GM12878 (cell line): ENCODE results near the gene PIWIL1. TPM values are rescaled to one million over a fixed set of nuclear protein-coding genes. Genes with fewer than 3 reads are reported as not detected.

ENCODE experiments used
- ATAC-seq: fragments of 200-7000 bp; cut with Tn5 transposase; 3 replicates; pipeline ENCODE4 v1.9.1; 2020; ENCODE audit warnings: mild to moderate bottlenecking, moderate library complexity
- BruUV-seq: library from RNA; stranded (reverse); fragments of 400-500 nt; replicated peaks from 2 replicates; lab custom pipeline; 2021; lab: Mats Ljungman, UMichigan
- CTCF ChIA-PET: fragments of 300-600 bp; sonication (Branson Sonifier 250); formaldehyde crosslinking; extraction: SDS; loops from one replicate; lab custom pipeline; 2021; ENCODE audit warnings: inconsistent platforms; lab: Yijun Ruan, JAX
- POLR2A ChIA-PET: fragments of 350-600 bp; formaldehyde crosslinking; extraction: SDS; loops from one replicate; lab custom pipeline; 2021; ENCODE audit warnings: inconsistent platforms; lab: Charles Lee
- RAD21 ChIA-PET: fragments of 300-600 bp; sonication (Branson Sonifier 250); formaldehyde crosslinking; loops from one replicate; lab custom pipeline; 2023; ENCODE audit warnings: antibody characterized with exemption; ENCODE audit not compliant: unreplicated experiment; lab: Charles Lee
- SMC1A ChIA-PET: fragments of 300-600 bp; sonication (Branson Sonifier 250); formaldehyde crosslinking; loops from one replicate; lab custom pipeline; 2023; ENCODE audit not compliant: unreplicated experiment, uncharacterized antibody; lab: Charles Lee
- DNase-seq: peaks from one replicate; pipeline ENCODE4 v3.0.0-alpha.2; 2011; ENCODE audit warnings: low read depth, low spot score
- FAIRE-seq: peaks from 3 replicates; lab custom pipeline; 2011; peaks lifted over from hg19 to GRCh38; lab: Jason Lieb, UNC
- H2AFZ ChIP-seq: 2 replicates; pipeline ENCODE4 v1.6.0; 2011; ENCODE audit warnings: low read depth, low read length, control low read depth; ENCODE audit not compliant: control insufficient read depth
- H3K27ac ChIP-seq: 2 replicates; pipeline ENCODE4 v1.5.1; 2011; ENCODE audit warnings: control low read depth; ENCODE audit not compliant: control insufficient read depth, insufficient read depth
- H3K27me3 ChIP-seq, 2 experiments: replicated peaks in 1 of 2; 2 replicates each; pipeline versions ENCODE4 v1.6.0 to v1.6.1; 2011; ENCODE audit warnings: low read length in 1 of 2; ENCODE audit not compliant: control insufficient read depth in 2 of 2, insufficient read depth in 2 of 2
- H3K36me3 ChIP-seq, 2 experiments: 2 replicates each; pipeline ENCODE4 v1.5.1; 2011; ENCODE audit warnings: low read length in 1 of 2; ENCODE audit not compliant: control insufficient read depth in 2 of 2, insufficient read depth in 2 of 2
- H3K4me1 ChIP-seq: 2 replicates; pipeline ENCODE4 v1.6.1; 2011; ENCODE audit warnings: mild to moderate bottlenecking, low read length, moderate library complexity, mixed read lengths; ENCODE audit not compliant: control insufficient read depth, insufficient read depth
- H3K4me2 ChIP-seq: 2 replicates; pipeline ENCODE4 v1.6.0; 2011; ENCODE audit warnings: control low read depth; ENCODE audit not compliant: control insufficient read depth, insufficient read depth
- H3K4me3 ChIP-seq: fragments of 200-600 bp; sonication (generic); 2 replicates; pipeline ENCODE4 v1.5.1; 2016
- H3K79me2 ChIP-seq: 2 replicates; pipeline ENCODE4 v1.6.0; 2011; ENCODE audit warnings: low read length; ENCODE audit not compliant: control insufficient read depth, insufficient read depth
- H3K9ac ChIP-seq: 2 replicates; pipeline ENCODE4 v1.8.0; 2011; ENCODE audit warnings: low read length, control low read depth, mixed read lengths; ENCODE audit not compliant: control insufficient read depth, insufficient read depth
- H3K9me3 ChIP-seq: replicated peaks from 3 replicates; pipeline ENCODE4 v1.5.1; 2011; ENCODE audit warnings: mild to moderate bottlenecking, low read length; ENCODE audit not compliant: control insufficient read depth, insufficient read depth
- H4K20me1 ChIP-seq: 2 replicates; pipeline ENCODE4 v1.6.0; 2011; ENCODE audit not compliant: control insufficient read depth, insufficient read depth
- CTCF ChIP-seq, 3 experiments: IDR thresholded peaks in 2 of 3; conservative IDR thresholded peaks in 1 of 3; 2 replicates each; pipeline ENCODE4 v1.5.1; 2011; ENCODE audit warnings: low read depth in 3 of 3, low read length in 3 of 3, mild to moderate bottlenecking in 3 of 3, control low read depth in 2 of 3, moderate library complexity in 2 of 3, inconsistent platforms in 1 of 3, mixed read lengths in 1 of 3; ENCODE audit not compliant: control insufficient read depth in 2 of 3, insufficient read depth in 1 of 3; ENCODE audit errors: extremely low read depth in 1 of 3
- EED ChIP-seq: sonication (generic); IDR thresholded peaks from 2 replicates; pipeline ENCODE4 v1.6.1; 2016; ENCODE audit warnings: antibody characterized with exemption, low read depth
- PAX5 ChIP-seq: IDR thresholded peaks from 2 replicates; pipeline ENCODE4 v1.6.1; 2011; ENCODE audit warnings: low read depth, low read length, borderline replicate concordance
- RAD21 ChIP-seq: IDR thresholded peaks from 2 replicates; pipeline ENCODE4 v1.6.1; 2011; ENCODE audit warnings: mild to moderate bottlenecking, low read depth, low read length, moderate library complexity; ENCODE audit not compliant: insufficient read depth
- STAT3 ChIP-seq: IDR thresholded peaks from 2 replicates; pipeline ENCODE4 v1.6.1; 2011; ENCODE audit warnings: low read depth, low read length, improper control_type of control experiment
- TCF12 ChIP-seq: IDR thresholded peaks from 2 replicates; pipeline ENCODE4 v1.6.1; 2011; ENCODE audit warnings: low read depth, mild to moderate bottlenecking, low read length
- ZBTB11 ChIP-seq: fragments of 450-650 bp; formaldehyde crosslinking; IDR thresholded peaks from 2 replicates; pipeline ENCODE4 v1.5.0; 2022; ENCODE audit warnings: mild to moderate bottlenecking, missing genetic modification characterization
- ZNF274 ChIP-seq: IDR thresholded peaks from one replicate; pipeline ENCODE4 v1.8.0; 2011; ENCODE audit not compliant: insufficient read length, insufficient read depth
- ZSCAN29 ChIP-seq: fragments of 450-650 bp; IDR thresholded peaks from 2 replicates; pipeline ENCODE4 v1.6.1; 2017; ENCODE audit warnings: mild to moderate bottlenecking, moderate library complexity
- WGBS: methylation state at CpG from one replicate; pipeline ENCODE4 v1.1.6; 2016; ENCODE audit warnings: low lambda C conversion rate; ENCODE audit not compliant: insufficient replicate concordance, insufficient coverage; ENCODE audit errors: missing lambda C conversion rate; 5-methylcytosine and 5-hydroxymethylcytosine counted together
- in situ Hi-C: fragments of 300-500 bp; cut with MboI; formaldehyde crosslinking; loops from 9 replicates; pipeline ENCODE4 v1.14.3; 2018; ENCODE audit warnings: mixed read lengths
- intact Hi-C: fragments of 100-400 bp; cut with micrococcal nuclease; formaldehyde crosslinking; loops from one replicate; pipeline ENCODE4 v1.14.2; 2022; ENCODE audit not compliant: unreplicated experiment
- polyA plus RNA-seq, 11 experiments: library from polyadenylated mRNA; depleted of rRNA in 4 of 11; unstranded in 6 of 11; stranded (reverse) in 5 of 11; fragments of >200 nt; fragmentation: Nextera tagmentation in 4 of 11; fragmentation: Illumina TruSeq in 1 of 11; extraction: Ambion mirVana in 4 of 11; extraction: Trizol in 1 of 11; gene quantifications; 1 replicate in 1 of 11; 2 replicates in 10 of 11; pipeline versions ENCODE4 v1.2.1 to v1.2.3, GENCODE V29; 2011 to 2016; ENCODE audit warnings: inconsistent platforms in 2 of 11, missing spikeins in 2 of 11, low read depth in 1 of 11
- total RNA-seq, 4 experiments: library from RNA; depleted of rRNA in 3 of 4; stranded (reverse); fragments of >200 nt in 3 of 4; fragmentation: Illumina TruSeq in 1 of 4; extraction: Trizol in 1 of 4; gene quantifications; 2 replicates each; pipeline versions ENCODE4 v1.2.1 to v1.2.3, GENCODE V29; 2013 to 2021

PIWIL1 gene
- total and polyA plus RNA-seq, 10 of the 15 experiments (the other 5 are each of a cell fraction or from before 2014, with no cell fraction given), result not detected

GRCh38 chr12:130398100-130398848 is 60.6 kb downstream of the PIWIL1 start (continued):
- TF ChIP-seq ZSCAN29, result no peak
- no peak for TF ChIP-seq STAT3
- TF ChIP-seq PAX5, result no peak
- no peak for TF ChIP-seq EED
- TF ChIP-seq ZNF274, result no peak
- TF ChIP-seq TCF12, result no peak

GRCh38 chr12:130401703-130402102 is 64.0 kb downstream of the PIWIL1 start:
- RAD21 ChIA-PET, result no interaction called here
- SMC1A ChIA-PET, result interaction anchor here (0.6 to 1.5 kb wide), 2 partner anchors 346 to 348 kb away, joined by 3 to 4 read pairs; no protein-coding TSS in a partner anchor
- Histone ChIP-seq H3K27ac (no peak overlapping the region), H3K36me3 (no peaks in the 10 kb centered on the region), H3K27me3 (no peaks in the 10 kb centered on the region), H3K9me3 (no peaks in the 10 kb centered on the region), H3K4me1 (no peaks in the 10 kb centered on the region), H3K79me2 (no peaks in the 10 kb centered on the region), H4K20me1 (no peaks in the 10 kb centered on the region), H3K9ac (no peak overlapping the region), H3K4me3 (no peak overlapping the region), H3K4me2 (no peak overlapping the region), H2AFZ (no peak overlapping the region)
- TF ChIP-seq CTCF (IDR thresholded peaks at IDR 0.05 in 2 of 3, conservative IDR thresholded peaks at IDR 0.05 in 1 of 3; ENCODE audit: control insufficient read depth in 2 of 3, extremely low read depth in 1 of 3, insufficient read depth in 1 of 3, low read depth in 3 of 3, low read length in 3 of 3), result peak in 2 of 3 experiments; percentile 5 to 22; a peak in 2 of 6 replicates
- no peak for TF ChIP-seq ZBTB11
- TF ChIP-seq RAD21, result peak; percentile 34
- DNase-seq (no peak), ATAC-seq (no peak), FAIRE-seq (no peak)
- WGBS, result 40% methylated on average over 6 of the region's 6 CpGs
- intact Hi-C loops (loop anchor here (5.0 kb wide), 1 partner anchor 346 kb away; no protein-coding TSS in a partner anchor), in situ Hi-C loops (no loop called here)
- no TSS peak for BruUV-seq
- POLR2A ChIA-PET, result no interaction called here
- CTCF ChIA-PET, result no interaction called here
